SK-N-SH treated with all-trans-retinoic acid at 6 μM for 48 hours (cell line): Measurements from ENCODE around the gene ZNF330.

ENCODE experiments used
- ATAC-seq: fragments of 200-7000 bp; cut with Tn5 transposase; 3 replicates; pipeline ENCODE4 v1.9.1; 2020; ENCODE audit warnings: mild to moderate bottlenecking, moderate library complexity
- BACH2 ChIP-seq: fragments of 250-450 bp; sonication (Bioruptor Pico); IDR thresholded peaks from 2 replicates; pipeline ENCODE4 v1.9.0; 2021; ENCODE audit warnings: mild to moderate bottlenecking, borderline replicate concordance
- CSDC2 ChIP-seq: fragments of 250-450 bp; sonication (Bioruptor Pico); IDR thresholded peaks from 2 replicates; pipeline ENCODE4 v1.5.0; 2020; ENCODE audit warnings: mild to moderate bottlenecking, moderate library complexity
- CSRNP3 ChIP-seq: fragments of 250-450 bp; sonication (Bioruptor Pico); IDR thresholded peaks from 2 replicates; pipeline ENCODE4 v1.5.1; 2021; ENCODE audit warnings: mild to moderate bottlenecking, moderate library complexity
- ESRRG ChIP-seq: fragments of 250-450 bp; sonication (Bioruptor Pico); IDR thresholded peaks from 2 replicates; pipeline ENCODE4 v1.6.1; 2021; ENCODE audit warnings: mild to moderate bottlenecking
- GLIS3 ChIP-seq: fragments of 250-450 bp; sonication (Bioruptor Pico); IDR thresholded peaks from 2 replicates; pipeline ENCODE4 v1.5.0; 2020; ENCODE audit warnings: mild to moderate bottlenecking, moderate library complexity
- OSR1 ChIP-seq: fragments of 250-450 bp; sonication (Bioruptor Pico); IDR thresholded peaks from 2 replicates; pipeline ENCODE4 v1.8.0; 2022; ENCODE audit warnings: moderate library complexity, mild to moderate bottlenecking, inconsistent platforms
- POU6F1 ChIP-seq: fragments of 250-450 bp; sonication (Bioruptor Pico); IDR thresholded peaks from 2 replicates; pipeline ENCODE4 v1.8.0; 2021; ENCODE audit warnings: low read depth, mild to moderate bottlenecking, moderate library complexity, borderline replicate concordance
- RARB ChIP-seq: fragments of 250-450 bp; sonication (Bioruptor Pico); IDR thresholded peaks from 2 replicates; pipeline ENCODE4 v1.8.0; 2021; ENCODE audit warnings: mild to moderate bottlenecking, moderate library complexity
- SNAI2 ChIP-seq: fragments of 250-450 bp; sonication (Bioruptor Pico); IDR thresholded peaks from 2 replicates; pipeline ENCODE4 v1.5.0; 2020; ENCODE audit warnings: mild to moderate bottlenecking, moderate library complexity
- TCF4 ChIP-seq: fragments of 250-450 bp; sonication (Bioruptor Pico); IDR thresholded peaks from 2 replicates; pipeline ENCODE4 v1.8.0; 2021; ENCODE audit warnings: mild to moderate bottlenecking, moderate library complexity, borderline replicate concordance
- TSHZ2 ChIP-seq: fragments of 250-450 bp; sonication (Bioruptor Pico); IDR thresholded peaks from 2 replicates; pipeline ENCODE4 v1.5.0; 2020; ENCODE audit warnings: mild to moderate bottlenecking, moderate library complexity
- ZC3H10 ChIP-seq: fragments of 250-450 bp; sonication (Bioruptor Pico); IDR thresholded peaks from 2 replicates; pipeline ENCODE4 v1.5.1; 2021; ENCODE audit warnings: mild to moderate bottlenecking, moderate library complexity
- ZFP3 ChIP-seq: fragments of 250-450 bp; sonication (Bioruptor Pico); IDR thresholded peaks from 2 replicates; pipeline ENCODE4 v1.5.0; 2020; ENCODE audit warnings: mild to moderate bottlenecking, moderate library complexity
- ZFP30 ChIP-seq: fragments of 450-650 bp; formaldehyde crosslinking; IDR thresholded peaks from 2 replicates; pipeline ENCODE4 v1.5.0; 2022; ENCODE audit warnings: mild to moderate bottlenecking, moderate library complexity
- ZNF70 ChIP-seq: fragments of 450-650 bp; formaldehyde crosslinking; IDR thresholded peaks from 2 replicates; pipeline ENCODE4 v1.5.0; 2020; ENCODE audit warnings: mild to moderate bottlenecking, moderate library complexity
- ZNF8 ChIP-seq: fragments of 450-650 bp; formaldehyde crosslinking; IDR thresholded peaks from 2 replicates; pipeline ENCODE4 v1.5.0; 2020; ENCODE audit warnings: mild to moderate bottlenecking, moderate library complexity

ZNF330 gene

GRCh38 chr4:141283152-141283551 is 62.5 kb downstream of the ZNF330 start:
- no peak for ATAC-seq
- TF ChIP-seq SNAI2 (no peak), ESRRG (CRISPR knock-in tag) (no peak), TSHZ2 (no peak)

- TF ChIP-seq CSDC2 (CRISPR knock-in tag) (no peak), OSR1 (CRISPR knock-in tag) (no peak), ZC3H10 (CRISPR knock-in tag) (no peak), CSRNP3 (no peak), ZNF70 (no peak), TCF4 (CRISPR knock-in tag) (no peak), TSHZ2 (no peak), BACH2 (no peak), POU6F1 (CRISPR knock-in tag) (no peak), ZFP3 (CRISPR knock-in tag) (no peak), SNAI2 (no peak), ZFP30 (CRISPR knock-in tag) (no peak), RARB (CRISPR knock-in tag) (no peak), GLIS3 (CRISPR knock-in tag) (no peak), ZNF8 (CRISPR knock-in tag) (no peak)
- ATAC-seq = no peak
These were observed 62.9 kb downstream of the ZNF330 start for GRCh38 chr4:141283563-141283962.
